Measurements from ENCODE around the gene ZNF681.

ZNF681 gene

GRCh38 chr19:23799321-23799720 lies 40.6 kb upstream of the ZNF681 start:
- TF ChIP-seq CTCF (IDR thresholded peaks at IDR 0.05; ENCODE audit: low read depth, low read length, missing control alignments), result no peak
- DNase-seq (ENCODE audit: extremely low read depth, low read depth), result no peak
- no peak overlapping the region for H3K4me3 ChIP-seq (replicated peaks; ENCODE audit: low read depth, low read length)

GRCh38 chr19:23795462-23795861 lies 36.8 kb upstream of the ZNF681 start:
- no peak for DNase-seq (ENCODE audit: extremely low read depth, low read depth)
- no peak overlapping the region for H3K4me3 ChIP-seq (replicated peaks; ENCODE audit: low read depth, low read length)
- no peak for TF ChIP-seq CTCF (IDR thresholded peaks at IDR 0.05; ENCODE audit: low read depth, low read length, missing control alignments)

GRCh38 chr19:23792784-23793183 lies 34.1 kb upstream of the ZNF681 start:
- no peak for DNase-seq (ENCODE audit: extremely low read depth, low read depth)
- H3K4me3 ChIP-seq (replicated peaks; ENCODE audit: low read depth, low read length), result no peak overlapping the region
- TF ChIP-seq CTCF (IDR thresholded peaks at IDR 0.05; ENCODE audit: low read depth, low read length, missing control alignments), result no peak

GRCh38 chr19:23790641-23791488 lies 32.2 kb upstream of the ZNF681 start:
- H3K4me3 ChIP-seq (replicated peaks; ENCODE audit: low read depth, low read length), result no peak overlapping the region
- no peak for DNase-seq (ENCODE audit: extremely low read depth, low read depth)
- TF ChIP-seq CTCF (IDR thresholded peaks at IDR 0.05; ENCODE audit: low read depth, low read length, missing control alignments), result no peak

- no peak for DNase-seq (ENCODE audit: extremely low read depth, low read depth)
- H3K4me3 ChIP-seq (replicated peaks; ENCODE audit: low read depth, low read length), result no peak overlapping the region
- TF ChIP-seq CTCF (IDR thresholded peaks at IDR 0.05; ENCODE audit: low read depth, low read length, missing control alignments), result no peak
These were observed 30.6 kb upstream of the ZNF681 start for GRCh38 chr19:23789246-23789645.

- TF ChIP-seq CTCF (IDR thresholded peaks at IDR 0.05; ENCODE audit: low read depth, low read length, missing control alignments), result no peak
- no peak for DNase-seq (ENCODE audit: extremely low read depth, low read depth)
- no peak overlapping the region for H3K4me3 ChIP-seq (replicated peaks; ENCODE audit: low read depth, low read length)
These were observed 29.7 kb upstream of the ZNF681 start for GRCh38 chr19:23788411-23788810.

All from HFF-Myc (cell line).